ENCODE data around the gene RAB7A.

DNA sequence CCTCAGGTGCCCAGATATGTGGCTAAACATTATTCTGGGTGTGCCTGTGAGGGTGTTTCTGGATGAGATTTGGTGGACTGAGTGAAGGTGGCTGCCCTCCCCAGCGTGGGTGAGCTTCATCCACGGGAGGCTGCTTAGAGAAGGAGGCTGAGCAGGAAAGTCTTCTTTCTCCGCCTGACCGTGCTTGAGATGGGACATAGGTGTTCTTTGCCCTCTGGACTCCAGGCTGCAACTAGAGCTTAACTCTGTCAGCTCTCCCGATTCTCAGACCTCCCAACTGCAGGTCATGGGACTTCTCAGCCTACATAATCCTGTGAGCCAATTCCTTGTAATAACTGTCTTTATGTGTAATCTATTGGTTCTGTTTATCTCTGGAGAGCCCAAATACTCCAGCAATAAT lies 34.1 kb downstream of the RAB7A start:
- TF ChIP-seq, protein P1, sequence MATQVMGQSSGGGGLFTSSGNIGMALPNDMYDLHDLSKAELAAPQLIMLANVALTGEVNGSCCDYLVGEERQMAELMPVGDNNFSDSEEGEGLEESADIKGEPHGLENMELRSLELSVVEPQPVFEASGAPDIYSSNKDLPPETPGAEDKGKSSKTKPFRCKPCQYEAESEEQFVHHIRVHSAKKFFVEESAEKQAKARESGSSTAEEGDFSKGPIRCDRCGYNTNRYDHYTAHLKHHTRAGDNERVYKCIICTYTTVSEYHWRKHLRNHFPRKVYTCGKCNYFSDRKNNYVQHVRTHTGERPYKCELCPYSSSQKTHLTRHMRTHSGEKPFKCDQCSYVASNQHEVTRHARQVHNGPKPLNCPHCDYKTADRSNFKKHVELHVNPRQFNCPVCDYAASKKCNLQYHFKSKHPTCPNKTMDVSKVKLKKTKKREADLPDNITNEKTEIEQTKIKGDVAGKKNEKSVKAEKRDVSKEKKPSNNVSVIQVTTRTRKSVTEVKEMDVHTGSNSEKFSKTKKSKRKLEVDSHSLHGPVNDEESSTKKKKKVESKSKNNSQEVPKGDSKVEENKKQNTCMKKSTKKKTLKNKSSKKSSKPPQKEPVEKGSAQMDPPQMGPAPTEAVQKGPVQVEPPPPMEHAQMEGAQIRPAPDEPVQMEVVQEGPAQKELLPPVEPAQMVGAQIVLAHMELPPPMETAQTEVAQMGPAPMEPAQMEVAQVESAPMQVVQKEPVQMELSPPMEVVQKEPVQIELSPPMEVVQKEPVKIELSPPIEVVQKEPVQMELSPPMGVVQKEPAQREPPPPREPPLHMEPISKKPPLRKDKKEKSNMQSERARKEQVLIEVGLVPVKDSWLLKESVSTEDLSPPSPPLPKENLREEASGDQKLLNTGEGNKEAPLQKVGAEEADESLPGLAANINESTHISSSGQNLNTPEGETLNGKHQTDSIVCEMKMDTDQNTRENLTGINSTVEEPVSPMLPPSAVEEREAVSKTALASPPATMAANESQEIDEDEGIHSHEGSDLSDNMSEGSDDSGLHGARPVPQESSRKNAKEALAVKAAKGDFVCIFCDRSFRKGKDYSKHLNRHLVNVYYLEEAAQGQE (IDR thresholded peaks at IDR 0.05; ENCODE audit: low read depth) = no peak
- TF ChIP-seq, protein P2, sequence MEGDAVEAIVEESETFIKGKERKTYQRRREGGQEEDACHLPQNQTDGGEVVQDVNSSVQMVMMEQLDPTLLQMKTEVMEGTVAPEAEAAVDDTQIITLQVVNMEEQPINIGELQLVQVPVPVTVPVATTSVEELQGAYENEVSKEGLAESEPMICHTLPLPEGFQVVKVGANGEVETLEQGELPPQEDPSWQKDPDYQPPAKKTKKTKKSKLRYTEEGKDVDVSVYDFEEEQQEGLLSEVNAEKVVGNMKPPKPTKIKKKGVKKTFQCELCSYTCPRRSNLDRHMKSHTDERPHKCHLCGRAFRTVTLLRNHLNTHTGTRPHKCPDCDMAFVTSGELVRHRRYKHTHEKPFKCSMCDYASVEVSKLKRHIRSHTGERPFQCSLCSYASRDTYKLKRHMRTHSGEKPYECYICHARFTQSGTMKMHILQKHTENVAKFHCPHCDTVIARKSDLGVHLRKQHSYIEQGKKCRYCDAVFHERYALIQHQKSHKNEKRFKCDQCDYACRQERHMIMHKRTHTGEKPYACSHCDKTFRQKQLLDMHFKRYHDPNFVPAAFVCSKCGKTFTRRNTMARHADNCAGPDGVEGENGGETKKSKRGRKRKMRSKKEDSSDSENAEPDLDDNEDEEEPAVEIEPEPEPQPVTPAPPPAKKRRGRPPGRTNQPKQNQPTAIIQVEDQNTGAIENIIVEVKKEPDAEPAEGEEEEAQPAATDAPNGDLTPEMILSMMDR (IDR thresholded peaks at IDR 0.05 in 2 of 3, conservative IDR thresholded peaks at IDR 0.05 in 1 of 3; ENCODE audit: borderline replicate concordance in 1 of 3, insufficient read depth in 1 of 3, low read depth in 2 of 3, low read length in 2 of 3) = no peak
- TF ChIP-seq POLR2A (IDR thresholded peaks at IDR 0.05; ENCODE audit: borderline replicate concordance, extremely low read depth, insufficient read depth, insufficient read length) (no peak), POLR2AphosphoS5 (IDR thresholded peaks at IDR 0.05; ENCODE audit: low read depth, low read length) (no peak), JUND (IDR thresholded peaks at IDR 0.05) (no peak), EZH2 (IDR thresholded peaks at IDR 0.05) (no peak), SP1 (IDR thresholded peaks at IDR 0.05; ENCODE audit: low read depth) (no peak), EZH2phosphoT487 (IDR thresholded peaks at IDR 0.05; ENCODE audit: borderline replicate concordance) (no peak)

Data from HCT116 (cell line).